Stimulated activated CD4-positive, alpha-beta T cell treated with anti-CD3 and anti-CD28 coated beads, Interleukin-12 subunit alpha, Interleukin-12 subunit beta, amount 100 ng/mL, for 4 hours (primary cell): ENCODE data around the gene CSF2RB.

ENCODE experiments used
- DNase-seq: peaks from one replicate; pipeline ENCODE4 v3.0.0-alpha.2; 2020

Gene CSF2RB

DNA sequence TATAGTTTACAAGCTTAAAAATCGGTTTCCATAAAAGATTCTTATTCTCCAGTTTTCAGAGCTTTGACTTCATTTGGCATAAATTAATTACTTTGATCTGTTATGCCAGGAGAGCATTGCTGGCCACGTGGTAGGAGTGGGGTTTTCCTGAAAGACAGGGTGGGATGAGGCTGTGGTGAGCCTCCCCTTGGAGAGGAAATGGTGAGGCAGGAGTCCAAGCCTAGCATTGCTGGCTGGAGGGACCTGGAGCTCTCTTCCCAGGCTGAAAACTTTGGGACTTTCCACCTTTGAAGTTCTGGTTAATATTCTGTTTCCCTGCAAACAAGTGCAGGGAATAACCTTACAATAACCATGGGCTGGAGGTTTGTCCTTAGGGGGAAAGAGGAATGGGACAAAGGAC lies 21.1 kb upstream of the CSF2RB start:
- no peak for DNase-seq

DNA sequence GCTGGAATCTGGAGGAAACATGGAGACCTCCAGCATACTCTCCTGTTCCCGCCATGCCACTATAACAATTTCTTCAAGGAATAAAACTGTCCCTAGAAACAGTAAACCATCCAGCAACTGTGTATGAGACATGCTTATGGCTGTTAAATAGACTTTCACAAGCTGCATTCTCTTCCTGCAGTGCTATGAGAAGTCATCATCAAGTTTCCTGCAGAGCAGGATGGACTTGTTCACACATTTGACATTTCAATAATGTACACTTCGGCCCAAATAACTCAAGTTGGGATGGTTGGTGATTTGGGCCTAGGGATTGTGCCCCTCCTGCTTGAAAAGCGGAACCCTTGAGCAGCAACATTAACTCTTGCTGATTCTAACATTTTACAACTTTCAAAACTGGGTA lies 20.2 kb upstream of the CSF2RB start:
- no peak for DNase-seq

DNA sequence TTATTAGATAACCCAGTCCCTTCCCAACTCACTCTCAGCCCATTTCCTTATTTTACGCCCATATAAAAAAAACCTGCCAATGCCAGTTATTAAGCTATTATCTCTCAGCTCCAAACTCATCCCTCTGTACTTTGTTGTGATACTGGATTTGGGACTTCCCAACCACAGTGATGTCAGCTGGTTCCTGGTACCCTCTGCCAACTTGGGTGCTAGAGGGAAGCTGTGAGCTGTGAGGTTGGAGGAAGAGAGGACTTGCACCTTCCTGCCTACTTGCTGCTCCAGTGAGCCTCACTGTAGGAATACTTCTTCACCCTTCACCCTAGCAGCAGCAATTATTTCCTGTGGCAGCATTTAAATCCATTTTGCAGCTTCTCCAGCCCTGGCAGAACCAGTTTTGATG lies 19.2 kb upstream of the CSF2RB start:
- no peak for DNase-seq

DNA sequence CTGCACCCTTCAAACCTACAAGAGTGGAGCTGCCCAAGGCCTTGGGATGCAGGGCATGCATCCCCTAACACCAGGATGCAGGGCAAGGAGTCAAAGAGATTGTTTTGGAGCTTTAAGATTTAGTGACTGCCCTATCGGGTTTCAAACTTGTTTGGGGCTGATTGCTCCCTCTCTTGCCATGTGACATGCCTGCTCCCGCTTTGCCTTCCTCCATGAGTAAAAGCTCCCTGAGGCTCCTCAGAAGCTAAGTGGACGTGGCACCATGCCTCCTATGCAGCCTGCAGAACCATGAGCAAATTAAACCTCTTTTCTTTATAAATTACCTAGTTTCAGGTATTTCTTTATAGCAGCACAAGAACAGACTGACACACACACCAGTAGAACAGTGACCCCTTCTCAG lies 15.8 kb upstream of the CSF2RB start:
- DNase-seq = no peak

DNA sequence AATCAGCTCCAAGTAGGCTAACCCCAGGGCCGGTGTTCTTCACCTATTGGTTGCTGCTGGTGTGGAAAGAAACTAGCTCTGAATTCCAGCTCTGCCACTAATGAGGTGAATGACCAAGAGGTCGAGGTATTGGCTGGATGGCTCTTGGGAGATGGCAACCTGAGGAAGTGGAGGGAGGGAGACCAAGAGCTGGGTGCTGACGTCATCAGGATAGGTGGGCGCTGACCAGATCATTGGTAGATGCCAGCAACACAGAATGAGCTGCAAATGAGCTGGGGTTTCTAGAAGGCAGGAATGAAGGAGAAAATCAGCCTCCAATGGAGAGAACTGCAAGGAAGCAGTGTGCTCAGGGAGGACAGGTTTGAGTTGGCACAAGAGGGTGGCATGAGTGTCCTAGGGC lies 14.7 kb upstream of the CSF2RB start:
- DNase-seq = no peak

DNA sequence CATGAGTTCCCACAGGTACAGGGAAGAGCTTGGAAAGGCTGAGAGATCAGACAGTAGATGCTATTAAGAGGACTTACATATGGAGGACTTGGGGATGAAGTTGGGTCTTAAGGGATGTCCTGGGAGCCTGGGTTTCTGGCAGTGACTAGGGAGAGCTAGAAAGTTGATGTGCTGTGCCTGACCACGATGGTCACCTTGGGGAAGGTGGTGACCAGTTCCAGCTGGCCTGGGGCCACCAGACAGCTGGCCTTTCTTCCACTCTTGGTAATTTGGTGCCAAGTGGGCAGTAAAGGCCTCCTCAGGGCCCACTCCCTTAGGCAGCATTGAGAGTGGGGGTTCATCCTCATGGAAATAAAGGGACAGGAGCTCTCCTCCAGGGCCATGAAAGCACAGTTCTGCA lies 13.9 kb upstream of the CSF2RB start:
- no peak for DNase-seq

DNA sequence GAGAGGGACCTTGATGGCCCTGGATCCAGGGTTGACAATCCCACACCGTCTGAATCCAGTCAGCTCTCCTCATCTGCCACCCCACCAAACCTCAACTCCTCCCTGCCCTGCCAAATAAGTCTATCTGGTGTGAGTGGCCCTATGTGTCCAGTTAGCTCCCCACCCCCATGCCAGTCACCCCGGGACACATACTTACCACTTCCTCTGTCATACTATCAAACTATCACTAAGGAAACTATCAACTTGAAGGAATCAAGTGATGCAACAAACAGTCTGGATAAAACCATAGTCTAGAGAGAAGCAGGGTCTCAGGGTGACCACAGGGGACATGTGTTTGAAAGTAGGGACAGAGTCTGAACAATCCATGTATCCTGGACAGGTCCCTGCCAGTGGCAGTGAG lies 13.2 kb upstream of the CSF2RB start:
- DNase-seq = no peak

DNA sequence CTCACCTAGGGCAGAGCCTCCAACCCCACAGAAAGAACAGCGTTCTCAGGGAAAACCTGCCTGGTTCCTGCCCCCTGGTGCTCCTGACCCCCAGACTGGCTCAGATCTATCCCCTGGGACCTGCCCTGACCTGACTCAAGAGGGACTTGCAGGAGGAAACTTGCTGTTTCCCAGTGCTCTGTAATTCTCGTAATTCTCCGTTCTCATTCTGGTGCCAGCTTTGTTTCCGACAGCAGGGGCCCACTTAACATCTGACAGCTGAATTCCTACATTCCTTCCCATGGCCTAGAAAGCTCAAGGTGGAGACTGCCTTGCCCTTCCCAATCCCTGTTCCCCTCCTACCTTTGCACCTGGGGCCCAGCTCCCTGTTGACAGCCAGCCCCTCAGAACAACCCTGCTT lies 12.5 kb upstream of the CSF2RB start:
- DNase-seq = no peak

DNA sequence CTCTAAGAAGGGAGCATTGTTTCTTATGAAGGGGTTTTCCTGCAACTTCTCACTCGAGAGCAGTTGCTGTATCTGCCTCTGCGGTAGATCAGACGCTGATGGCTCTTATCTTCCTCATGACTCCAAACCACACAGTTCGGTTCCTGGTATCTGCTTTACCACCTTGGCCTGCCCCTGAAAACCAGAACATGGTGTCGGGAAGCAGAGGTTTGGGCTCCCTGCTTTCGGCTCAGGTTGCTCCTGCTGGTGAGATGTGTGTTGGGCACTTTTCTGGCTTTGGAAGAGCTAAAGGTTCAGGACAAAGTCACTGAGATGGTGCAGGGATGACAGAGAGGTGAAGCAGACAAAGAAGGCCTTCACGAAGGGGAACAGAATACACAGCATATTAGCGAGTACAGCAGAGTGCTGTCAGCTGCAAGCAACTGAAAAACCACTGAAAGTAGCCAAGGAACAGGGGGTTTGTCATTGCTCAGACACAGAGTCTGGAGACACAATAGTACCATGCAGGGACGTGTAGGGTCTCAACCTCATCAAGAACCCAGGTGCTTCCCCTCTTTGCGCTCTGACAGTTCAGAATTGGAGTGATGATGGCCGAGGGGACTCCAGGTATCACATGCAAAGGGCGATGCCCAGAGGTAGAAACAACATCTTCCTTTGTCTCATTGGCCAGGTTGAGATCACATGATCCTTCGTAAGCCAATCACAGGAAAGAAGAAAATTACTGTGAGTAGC lies 11.9 kb upstream of the CSF2RB start:
- no peak for DNase-seq

DNA sequence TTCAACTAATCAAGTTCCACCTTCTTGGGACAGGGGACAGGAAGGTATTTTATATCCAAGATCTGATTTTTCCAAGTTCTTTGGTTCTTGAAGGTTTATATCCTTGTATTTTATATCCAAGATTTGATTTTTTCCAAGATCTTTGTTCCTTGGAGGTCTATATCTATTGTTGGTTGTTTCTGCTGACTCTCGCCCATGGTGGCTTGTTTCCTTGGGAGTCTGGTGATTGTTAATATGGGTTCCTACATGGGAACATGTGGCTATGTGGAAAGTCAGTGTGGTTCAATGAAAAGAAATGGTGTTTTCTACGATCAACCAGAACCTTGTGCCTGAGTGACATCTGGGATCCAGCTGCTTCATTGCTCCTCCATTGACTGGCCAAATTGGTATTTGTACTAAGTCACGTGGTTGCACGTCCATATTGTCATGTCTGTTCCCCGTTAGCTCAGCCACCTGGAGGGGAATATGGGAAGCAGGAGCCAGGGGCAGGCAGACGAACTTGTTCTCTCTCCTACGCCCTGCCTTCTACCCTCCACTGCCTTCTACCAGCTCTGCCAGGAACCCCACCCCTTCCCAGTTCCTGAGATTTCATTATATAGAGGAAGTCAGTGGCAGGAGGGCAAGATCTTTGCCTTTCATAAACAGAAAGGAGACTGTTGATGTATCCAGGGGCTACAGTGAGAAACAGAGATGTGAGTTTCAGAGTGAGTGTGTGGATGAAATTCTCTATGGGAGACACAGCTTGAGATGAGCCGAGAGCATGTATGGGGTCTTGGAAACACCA lies 11.1 kb upstream of the CSF2RB start:
- DNase-seq = no peak

DNA sequence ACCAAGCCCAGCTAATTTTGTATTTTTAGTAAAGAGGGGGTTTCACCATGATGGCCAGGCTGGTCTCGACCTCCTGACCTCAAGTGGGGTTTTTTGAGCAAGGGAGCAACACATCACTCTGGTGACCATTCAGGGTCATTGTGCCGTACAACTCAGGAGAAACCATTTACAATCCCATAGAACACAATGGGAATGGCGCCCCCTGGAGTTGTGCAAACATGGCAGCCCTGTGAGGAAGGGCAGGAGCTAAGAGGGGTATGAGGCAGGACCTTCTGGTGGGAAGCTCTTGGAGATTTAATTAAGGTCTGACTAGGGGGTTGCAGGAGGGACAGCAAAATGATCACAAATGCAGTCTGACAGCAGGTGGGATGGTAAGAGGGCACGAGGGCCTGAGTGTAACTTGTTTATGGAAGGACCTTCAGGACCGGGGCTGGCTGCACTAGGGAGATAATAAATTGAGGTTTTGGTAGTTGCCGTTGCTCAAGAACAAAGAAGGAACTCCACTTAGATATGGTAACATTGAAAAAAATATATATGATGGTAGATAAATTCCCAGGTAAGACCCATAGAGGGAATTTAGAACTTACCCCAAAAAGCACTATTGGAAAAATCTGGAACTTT lies 9.1 kb upstream of the CSF2RB start:
- no peak for DNase-seq

DNA sequence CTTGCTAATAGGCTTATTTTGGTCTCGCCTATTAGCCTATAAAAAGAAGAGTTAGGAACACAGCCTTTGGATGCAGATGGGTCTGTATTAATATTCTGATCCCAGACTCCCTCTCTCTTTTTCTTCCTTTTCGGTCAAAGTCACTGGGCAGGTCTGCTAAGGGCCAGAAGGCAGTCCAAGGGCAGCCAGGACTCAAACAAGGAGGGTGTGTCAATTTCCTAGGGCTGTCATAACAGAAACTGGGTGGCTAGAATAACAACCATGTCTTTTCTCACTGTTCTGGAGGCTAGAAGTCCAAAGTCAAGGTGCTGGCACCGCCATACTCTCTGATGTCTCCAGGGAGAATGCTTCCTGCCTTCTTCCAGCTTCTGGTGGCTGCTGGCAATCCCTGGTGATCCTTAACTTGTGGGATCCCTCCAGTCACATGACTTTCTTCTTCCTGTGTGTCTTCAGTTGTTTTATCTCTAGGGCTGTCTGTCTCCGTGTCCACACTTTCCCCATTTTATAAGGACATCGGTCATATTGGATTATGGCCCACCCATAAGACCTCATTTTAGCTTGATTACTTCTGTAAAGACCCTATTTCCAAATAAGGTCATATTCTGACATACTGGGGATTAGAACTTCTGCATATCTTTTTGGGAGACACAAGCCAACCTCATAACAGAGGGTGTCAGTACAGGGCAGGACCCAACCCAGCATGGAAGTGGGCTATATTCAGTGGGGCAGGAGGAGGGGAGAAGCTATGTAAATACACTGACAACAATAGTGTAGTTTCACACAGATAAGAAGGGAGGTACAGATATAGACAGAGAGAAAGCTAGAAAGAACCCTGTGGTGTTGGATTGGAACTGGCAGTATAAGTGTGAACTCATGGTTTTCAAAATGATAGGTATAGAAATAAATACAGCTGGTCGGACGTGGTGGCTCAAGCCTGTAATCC lies 5.9 kb upstream of the CSF2RB start:
- DNase-seq = no peak

DNA sequence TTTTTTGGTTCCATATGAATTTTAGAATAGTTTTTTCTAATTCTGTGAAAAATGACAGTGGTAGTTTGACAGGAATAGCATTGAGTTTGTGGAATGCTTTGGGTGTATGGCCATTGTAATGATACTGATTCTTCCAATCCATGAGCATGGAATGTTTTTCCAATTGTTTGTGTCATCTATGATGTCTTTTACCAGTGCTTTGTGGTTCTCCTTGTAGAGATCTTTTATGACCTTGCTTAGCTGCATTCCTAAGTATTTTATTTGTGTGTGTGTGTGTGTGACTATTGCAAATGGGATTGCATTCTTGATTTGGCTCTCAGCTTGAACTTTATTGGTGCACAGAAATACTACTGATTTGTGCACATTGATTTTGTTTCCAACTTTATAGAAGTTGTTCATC lies 3.0 kb upstream of the CSF2RB start:
- DNase-seq = no peak

DNA sequence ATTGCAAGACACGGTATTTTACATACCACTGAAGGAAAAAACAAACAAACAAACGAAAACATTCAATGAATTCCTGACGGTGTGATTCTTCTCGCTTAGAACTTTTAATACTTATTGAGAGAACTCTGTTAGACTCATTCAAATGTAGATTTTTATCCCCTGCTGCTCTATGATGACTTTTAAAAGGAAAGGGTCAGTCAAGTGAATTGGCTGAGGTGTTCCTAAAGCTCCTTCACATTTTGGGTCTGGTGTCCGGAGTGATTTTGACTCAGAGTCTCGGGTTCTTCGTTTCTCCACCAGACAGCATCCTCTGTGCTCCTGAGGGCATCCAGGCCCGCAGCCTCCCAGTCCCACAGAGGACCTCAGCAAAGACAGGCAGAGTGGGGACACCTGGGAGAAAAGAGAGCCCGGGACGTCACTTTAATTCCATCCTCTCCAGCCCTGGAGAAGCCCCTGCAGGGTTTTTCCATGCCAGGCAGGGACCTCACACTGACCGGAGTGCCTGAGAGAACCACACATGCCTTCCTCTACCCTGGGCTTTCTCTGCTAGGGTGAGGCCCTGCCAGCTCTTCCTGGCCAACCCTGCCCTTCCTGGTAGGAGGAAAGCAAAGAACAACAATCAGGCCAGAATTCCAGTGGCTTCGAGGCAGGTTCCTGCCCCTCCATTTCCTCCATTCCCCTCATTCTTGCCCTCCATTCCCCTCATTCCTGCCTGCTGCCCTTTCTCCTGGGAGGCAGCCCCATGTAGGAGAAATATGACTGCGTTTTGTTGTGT lies 1.4 kb upstream of the CSF2RB start:
- DNase-seq = no peak

DNA sequence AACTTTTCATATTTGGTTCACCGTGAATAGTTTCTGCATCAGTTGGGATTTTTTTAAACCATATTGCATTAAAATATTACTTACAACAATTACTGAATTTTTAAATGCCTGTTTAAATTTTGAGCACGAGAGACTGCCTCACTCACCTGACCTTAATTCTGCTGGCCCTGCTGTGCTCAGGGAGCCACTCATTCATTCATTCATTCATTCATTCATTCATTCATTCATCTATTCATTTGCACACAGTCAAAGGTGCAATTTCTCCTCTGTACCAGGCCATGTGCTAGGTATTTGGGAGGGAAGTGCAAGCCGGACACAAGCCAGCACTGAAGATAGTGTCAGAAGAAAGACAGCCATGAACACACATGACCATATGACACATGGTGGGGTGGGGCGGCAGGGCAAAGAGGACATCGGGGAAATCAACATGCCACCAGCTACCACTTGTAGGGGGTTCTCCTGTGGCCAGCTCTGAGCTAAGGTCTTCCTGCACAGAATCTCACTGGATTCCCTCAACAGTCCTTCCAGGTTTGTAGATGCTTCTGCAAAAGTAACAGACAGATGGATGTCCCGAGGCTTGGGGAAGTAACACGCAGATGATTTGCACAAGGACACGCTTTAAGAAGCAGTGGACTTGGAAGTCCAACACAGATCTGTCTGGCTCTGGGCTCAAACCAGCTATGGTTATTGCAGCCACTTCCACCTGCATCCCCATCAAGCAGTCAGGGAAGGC lies 568 bp upstream of the CSF2RB start:
- no peak for DNase-seq

DNA sequence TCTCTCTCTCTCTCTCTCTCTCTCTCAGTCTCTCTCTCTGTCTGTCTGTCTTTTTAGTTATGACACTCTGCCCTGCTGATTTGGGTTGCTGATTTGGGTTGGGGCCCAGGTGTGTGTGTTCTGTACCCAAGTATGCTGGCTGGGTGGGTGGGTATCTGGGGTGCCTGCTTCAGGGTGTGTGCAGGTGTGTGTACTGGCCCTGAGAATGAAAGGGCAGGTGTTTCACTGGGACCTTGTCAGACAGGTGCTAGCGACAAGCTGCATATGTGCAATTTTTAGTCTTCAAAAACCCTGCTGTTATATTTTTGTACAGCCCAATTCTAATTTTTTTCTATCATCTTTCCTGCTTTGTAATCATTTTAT lies 943 bp downstream of the CSF2RB start:
- no peak for DNase-seq

DNA sequence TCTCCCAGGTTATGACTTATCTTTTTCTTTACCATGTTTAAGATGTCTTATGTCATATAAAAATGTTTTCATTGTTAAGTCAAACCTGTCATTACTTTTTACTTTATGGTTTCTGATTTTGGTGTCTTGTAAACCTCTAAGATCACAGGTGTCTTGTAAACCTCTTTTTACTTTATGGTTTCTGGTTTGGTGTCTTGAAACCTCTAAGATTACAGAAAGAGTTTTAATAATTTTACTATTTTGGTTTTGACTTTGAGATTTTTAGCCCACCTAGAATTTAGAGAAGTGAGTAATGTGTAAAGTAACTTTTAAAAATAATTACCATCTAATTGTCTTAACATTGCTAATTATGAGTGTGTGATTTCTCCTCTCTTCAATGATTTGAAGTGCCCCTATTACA lies 2.6 kb downstream of the CSF2RB start:
- DNase-seq = no peak

DNA sequence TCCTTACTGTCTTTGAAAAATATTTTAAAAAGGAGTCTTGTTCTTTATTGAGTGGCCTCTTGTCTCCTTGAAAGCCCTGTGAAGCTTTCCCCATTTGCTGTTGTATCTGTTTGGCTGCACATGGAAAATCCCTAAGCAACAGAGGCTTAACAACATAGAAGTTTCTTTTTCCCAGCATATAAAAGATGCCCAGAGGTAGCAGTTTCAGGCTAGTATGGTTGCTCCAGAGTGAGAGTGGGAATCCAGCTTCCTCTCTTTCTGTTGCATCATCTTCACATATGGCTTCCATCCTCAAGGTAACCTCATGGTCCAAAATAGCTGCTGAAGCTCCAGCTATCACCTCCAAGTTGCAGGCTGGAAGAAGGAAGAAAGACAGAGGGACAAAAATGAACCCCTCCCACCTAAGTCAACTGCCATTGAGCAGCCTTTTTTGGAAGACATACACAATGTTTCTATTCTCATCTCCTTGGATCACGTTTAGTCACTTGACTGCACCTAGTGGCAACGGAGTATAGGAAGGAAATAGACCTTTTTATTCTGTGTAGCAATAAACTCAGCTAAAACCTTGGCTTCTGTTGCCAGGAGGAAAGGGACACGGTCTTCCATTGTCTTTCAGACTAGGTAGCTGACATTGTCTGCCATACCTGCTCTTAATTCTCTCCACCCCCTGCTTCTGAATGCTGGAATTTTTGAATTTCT lies 5.3 kb downstream of the CSF2RB start:
- DNase-seq = no peak

DNA sequence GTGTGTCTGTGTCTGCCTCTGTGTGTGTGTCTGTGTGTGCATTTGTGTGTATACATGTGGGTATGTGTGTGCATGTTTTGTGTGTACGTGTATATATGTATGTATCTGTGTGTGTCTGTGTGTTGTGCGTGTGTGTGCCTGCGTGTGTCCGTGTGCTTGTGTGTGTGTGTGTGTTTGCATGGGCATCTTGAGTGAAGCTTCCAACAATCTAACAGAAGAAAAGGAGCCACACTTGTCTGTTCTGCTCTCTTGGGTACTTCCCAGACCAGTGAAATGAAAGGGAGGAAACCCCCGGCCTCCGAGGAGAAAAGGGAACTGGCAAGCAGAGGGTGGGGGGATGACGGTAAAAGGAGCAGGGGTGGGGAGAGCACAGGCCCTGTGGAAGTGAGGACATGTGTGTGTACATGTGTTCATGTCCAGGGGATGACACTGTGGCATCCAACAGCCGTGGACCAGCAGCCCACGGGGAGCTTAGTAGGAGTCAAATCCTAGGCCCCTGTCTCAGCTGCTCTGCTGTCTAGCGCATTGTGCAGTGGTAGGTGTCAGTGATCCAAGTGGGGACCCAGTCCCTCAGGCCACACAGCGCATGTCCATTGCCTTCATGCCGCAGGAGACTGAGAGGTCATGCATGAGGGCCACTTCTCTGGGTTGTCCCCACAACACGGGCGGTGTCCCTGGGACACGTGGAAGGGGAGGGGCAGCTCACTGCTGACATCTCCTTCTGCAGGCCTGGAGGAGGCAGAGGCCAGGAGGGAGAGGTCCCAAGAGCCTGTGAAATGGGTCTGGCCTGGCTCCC lies 8.1 kb downstream of the CSF2RB start:
- no peak for DNase-seq

DNA sequence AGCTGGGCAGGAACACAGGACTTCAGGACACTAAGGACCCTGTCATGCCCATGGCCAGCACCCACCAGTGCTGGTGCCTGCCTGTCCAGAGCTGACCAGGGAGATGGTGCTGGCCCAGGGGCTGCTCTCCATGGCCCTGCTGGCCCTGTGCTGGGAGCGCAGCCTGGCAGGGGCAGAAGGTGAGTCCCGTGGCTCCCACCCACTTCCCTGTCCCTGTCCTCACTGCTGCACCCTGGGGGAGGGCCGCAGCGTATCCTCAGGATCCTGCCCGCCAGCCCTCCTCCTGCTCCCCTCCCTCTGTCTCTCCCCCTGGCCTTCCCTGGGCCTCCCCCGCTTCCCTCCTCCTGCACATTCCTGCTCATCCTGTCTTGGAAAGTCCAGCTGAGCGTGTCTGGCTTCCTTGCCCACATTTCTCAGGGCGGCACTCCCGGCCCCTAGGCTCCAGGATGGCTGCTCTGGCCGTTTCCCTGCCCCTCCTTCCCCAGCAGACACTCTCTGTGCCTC lies 8.7 kb downstream of the CSF2RB start:
- no peak for DNase-seq
